Lung (tissue), 12 donors: ENCODE data around the gene ZFAND6. TPM values are rescaled to one million over a fixed set of nuclear protein-coding genes. Genes with fewer than 3 reads are reported as not detected.
"Not testable (repeated sequence)": the region's sequence is repeated elsewhere in the genome, so short reads cannot be mapped to it uniquely, and the experiment has no call there.

ENCODE experiments used
- ATAC-seq: fragments of 200-7000 bp; cut with Tn5 transposase; one replicate; pipeline ENCODE4 v1.9.1; 2020; ENCODE audit warnings: moderate number of reproducible peaks; ENCODE audit not compliant: insufficient read depth, low FRiP score
- DNase-seq, 3 donors: peaks; one replicate each; pipeline ENCODE4 v3.0.0-alpha.2; 2013 to 2017
- H3K27ac ChIP-seq, 2 donors: one replicate each; pipeline ENCODE4 v1.5.1; 2013; ENCODE audit warnings: mild to moderate bottlenecking in 2 of 2, moderate library complexity in 2 of 2, control low read depth in 1 of 2, inconsistent platforms in 1 of 2, low read depth in 1 of 2, low read length in 1 of 2
- H3K27me3 ChIP-seq, 3 donors: one replicate each; pipeline ENCODE4 v1.5.1; 2013; ENCODE audit warnings: low read length in 2 of 3; ENCODE audit not compliant: control insufficient read depth in 3 of 3, insufficient read depth in 3 of 3
- H3K36me3 ChIP-seq, 4 donors: one replicate each; pipeline ENCODE4 v1.5.1; 2013; ENCODE audit warnings: low read length in 4 of 4, mild to moderate bottlenecking in 1 of 4, moderate library complexity in 1 of 4; ENCODE audit not compliant: control insufficient read depth in 4 of 4, insufficient read depth in 4 of 4
- H3K4me1 ChIP-seq, 5 donors: one replicate each; pipeline ENCODE4 v1.5.1; 2013; ENCODE audit warnings: low read length in 5 of 5, mild to moderate bottlenecking in 2 of 5, moderate library complexity in 1 of 5; ENCODE audit not compliant: control insufficient read depth in 5 of 5, insufficient read depth in 5 of 5
- H3K4me3 ChIP-seq: one replicate; pipeline ENCODE4 v1.5.1; 2013; ENCODE audit warnings: mild to moderate bottlenecking, control low read depth, moderate library complexity
- H3K9ac ChIP-seq, 2 donors: one replicate each; pipeline ENCODE4 v1.5.1; 2013; ENCODE audit warnings: low read length in 2 of 2, control low read depth in 1 of 2; ENCODE audit not compliant: insufficient read depth in 1 of 2
- H3K9me3 ChIP-seq, 4 donors: one replicate each; pipeline ENCODE4 v1.5.1; 2013; ENCODE audit warnings: low read length in 3 of 4, mild to moderate bottlenecking in 1 of 4, moderate library complexity in 1 of 4; ENCODE audit not compliant: control insufficient read depth in 4 of 4, insufficient read depth in 3 of 4
- WGBS, 2 donors: extraction: QIAGEN DNeasy Blood & Tissue Kit; methylation state at CpG; one replicate each; pipeline ENCODE4 v1.1.7; 2013; 5-methylcytosine and 5-hydroxymethylcytosine counted together
- polyA plus RNA-seq, 2 donors: library from polyadenylated mRNA; stranded (reverse); fragments of 200-250 nt; gene quantifications; one replicate each; pipeline ENCODE4 v1.2.1, GENCODE V29; 2013
- total RNA-seq, 2 donors: library from RNA; depleted of rRNA in 1 of 2; stranded (reverse); fragments of >200 nt in 1 of 2; gene quantifications; one replicate each; pipeline ENCODE4 v1.2.1, GENCODE V29; 2014 to 2021
- TF ChIP-seq, protein P1 (sequence below): IDR thresholded peaks from 2 replicates; pipeline ENCODE4 v1.5.1; 2012; ENCODE audit warnings: mild to moderate bottlenecking; ENCODE audit errors: control extremely low read depth, extremely low read depth
- donor health status: control.
- donor health status: control.
- donor health status: Bipolar disorder and iron deficiency.
- donor health status: healthy.
- donor health status: DM: yes; HTN: yes; CAD: no.

Gene ZFAND6
- total and polyA plus RNA-seq, 4 donors = 49.6 to 160 (median 81.4) TPM

DNA sequence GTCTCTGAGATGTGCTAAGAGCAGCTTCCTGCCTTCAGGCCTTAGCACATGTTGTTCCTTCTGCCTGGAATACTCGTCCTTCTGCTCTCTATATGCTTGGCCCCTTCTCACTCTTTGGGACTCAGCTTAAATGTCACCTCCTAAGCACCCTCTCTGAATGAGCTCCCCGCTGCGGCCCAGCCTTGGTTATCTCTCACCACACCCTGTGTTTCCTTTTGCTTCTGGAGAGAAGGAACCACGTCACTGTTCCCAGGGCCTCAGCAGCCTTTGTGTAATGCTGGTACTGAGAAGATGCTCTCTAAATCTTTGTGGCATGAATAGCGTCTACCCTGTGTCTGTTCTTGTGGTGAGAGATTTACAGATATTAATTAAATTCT is 95.5 kb downstream of the ZFAND6 start:
- Histone ChIP-seq H3K9me3 (no peaks in the 10 kb centered on the region), H3K4me1 (peaks cover 0 to 25% (median 14%) of the 10 kb centered on the region in 5 donors), H3K27me3 (no peaks in the 10 kb centered on the region), H3K36me3 (peaks cover 0 to 18% (median 6%) of the 10 kb centered on the region in 4 donors), H3K9ac (no peak overlapping the region), H3K4me3 (no peak overlapping the region), H3K27ac (no peak overlapping the region)
- ATAC-seq (no peak), DNase-seq (no peak)
- TF ChIP-seq, protein P1, sequence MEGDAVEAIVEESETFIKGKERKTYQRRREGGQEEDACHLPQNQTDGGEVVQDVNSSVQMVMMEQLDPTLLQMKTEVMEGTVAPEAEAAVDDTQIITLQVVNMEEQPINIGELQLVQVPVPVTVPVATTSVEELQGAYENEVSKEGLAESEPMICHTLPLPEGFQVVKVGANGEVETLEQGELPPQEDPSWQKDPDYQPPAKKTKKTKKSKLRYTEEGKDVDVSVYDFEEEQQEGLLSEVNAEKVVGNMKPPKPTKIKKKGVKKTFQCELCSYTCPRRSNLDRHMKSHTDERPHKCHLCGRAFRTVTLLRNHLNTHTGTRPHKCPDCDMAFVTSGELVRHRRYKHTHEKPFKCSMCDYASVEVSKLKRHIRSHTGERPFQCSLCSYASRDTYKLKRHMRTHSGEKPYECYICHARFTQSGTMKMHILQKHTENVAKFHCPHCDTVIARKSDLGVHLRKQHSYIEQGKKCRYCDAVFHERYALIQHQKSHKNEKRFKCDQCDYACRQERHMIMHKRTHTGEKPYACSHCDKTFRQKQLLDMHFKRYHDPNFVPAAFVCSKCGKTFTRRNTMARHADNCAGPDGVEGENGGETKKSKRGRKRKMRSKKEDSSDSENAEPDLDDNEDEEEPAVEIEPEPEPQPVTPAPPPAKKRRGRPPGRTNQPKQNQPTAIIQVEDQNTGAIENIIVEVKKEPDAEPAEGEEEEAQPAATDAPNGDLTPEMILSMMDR = no peak
- WGBS, 2 donors = 69 to 74% methylated on average over 5 of the region's 5 CpGs

DNA sequence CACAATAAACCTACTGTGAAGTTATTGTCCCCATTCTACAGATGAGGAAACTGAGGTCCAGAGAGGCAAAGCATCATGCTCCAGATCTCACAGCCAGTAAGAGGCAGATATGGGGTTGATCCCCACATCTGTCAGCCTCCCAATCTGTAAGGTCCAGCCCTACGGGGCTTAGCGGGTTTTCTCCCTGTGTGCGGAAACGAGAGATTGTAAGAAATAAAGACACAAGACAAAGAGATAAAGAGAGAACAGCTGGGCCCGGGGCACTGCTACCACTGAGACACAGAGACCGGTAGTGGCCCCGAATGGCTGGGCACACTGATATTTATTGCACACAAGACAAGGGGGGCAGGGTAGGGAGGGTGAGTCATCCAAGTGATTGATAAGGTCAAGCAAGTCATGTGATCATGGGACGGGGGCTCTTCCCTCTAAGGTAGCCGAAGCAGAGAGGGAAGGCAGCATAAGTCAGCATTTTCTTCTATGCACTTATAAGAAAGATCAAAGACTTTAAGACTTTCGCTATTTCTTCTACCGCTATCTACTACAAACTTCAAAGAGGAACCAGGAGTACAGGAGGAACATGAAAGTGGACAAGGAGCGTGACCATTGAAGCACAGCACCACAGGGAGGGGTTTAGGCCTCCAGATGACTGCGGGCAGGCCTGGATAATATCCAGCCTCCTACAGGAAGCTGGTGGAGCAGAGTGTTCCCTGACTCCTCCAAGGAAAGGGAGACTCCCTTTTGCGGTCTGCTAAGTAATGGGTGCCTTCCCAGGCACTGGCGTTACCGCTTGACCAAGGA is 96.1 kb downstream of the ZFAND6 start:
- H3K27ac ChIP-seq, H3K27me3 ChIP-seq, ATAC-seq, H3K9me3 ChIP-seq, H3K9ac ChIP-seq, H3K4me3 ChIP-seq: not testable (repeated sequence)
- peak in 1 of 3 donors; percentile 40 for DNase-seq
- Histone ChIP-seq H3K4me1 (peaks cover 0 to 31% (median 20%) of the 10 kb centered on the region in 5 donors), H3K36me3 (peaks cover 0 to 18% (median 7%) of the 10 kb centered on the region in 4 donors)
- 56 to 64% methylated on average over 16 of the region's 16 CpGs for WGBS, 2 donors

DNA sequence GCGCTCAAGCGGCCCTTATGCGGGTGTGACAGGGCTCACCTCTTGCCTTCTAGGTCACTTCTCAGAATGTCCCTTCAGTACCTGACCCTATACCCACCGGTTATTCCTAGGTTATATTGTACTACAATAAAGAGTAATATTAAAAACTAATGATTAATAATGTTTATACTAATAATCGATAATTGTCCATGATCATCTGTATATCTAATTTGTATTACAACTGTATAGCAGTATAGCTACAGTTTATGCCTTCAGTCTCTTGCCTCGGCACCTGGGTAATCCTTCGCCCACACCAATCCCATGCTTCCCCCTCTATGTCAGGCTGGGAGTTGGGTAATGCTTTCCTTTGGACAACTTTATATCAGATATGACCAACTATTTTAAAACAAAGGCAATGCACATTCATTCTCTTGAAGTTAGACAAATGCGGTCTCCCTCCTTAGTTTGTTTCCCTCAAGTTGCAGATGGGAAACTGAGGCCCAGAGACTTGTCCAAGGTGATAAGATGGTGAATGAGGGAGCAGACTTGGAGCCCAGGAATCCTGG is 96.8 kb downstream of the ZFAND6 start:
- Histone ChIP-seq H3K27ac (no peak overlapping the region), H3K4me3 (no peak overlapping the region), H3K9me3 (no peaks in the 10 kb centered on the region), H3K27me3 (no peaks in the 10 kb centered on the region), H3K36me3 (peaks cover 0 to 22% (median 7%) of the 10 kb centered on the region in 4 donors), H3K4me1 (peaks cover 0 to 38% (median 27%) of the 10 kb centered on the region in 5 donors), H3K9ac (no peak overlapping the region)
- no peak for ATAC-seq
- TF ChIP-seq, protein P1 = no peak
- 78 to 93% methylated on average over 8 of the region's 8 CpGs for WGBS, 2 donors
- DNase-seq = no peak

DNA sequence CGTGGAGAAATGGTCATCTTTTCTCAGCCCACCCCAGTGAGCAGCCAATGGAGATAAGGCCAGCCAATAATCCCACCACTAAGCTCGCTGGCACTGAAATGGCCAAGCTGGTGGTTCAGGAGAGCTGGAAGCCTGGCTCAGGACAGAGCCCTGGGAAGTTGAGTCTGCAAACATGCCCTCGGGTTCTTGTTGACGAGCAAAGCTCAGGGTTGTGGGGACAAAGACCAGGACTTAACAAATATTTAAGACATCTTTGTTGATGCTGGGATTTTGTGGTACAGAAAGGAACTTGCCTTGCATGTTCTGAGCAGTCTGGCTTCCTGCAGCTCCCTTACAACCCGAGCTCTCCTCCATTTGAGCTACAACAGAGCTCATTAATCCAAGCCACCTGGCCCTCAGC is 97.7 kb downstream of the ZFAND6 start:
- Histone ChIP-seq H3K9me3 (no peaks in the 10 kb centered on the region), H3K4me1 (peaks cover 0 to 43% (median 34%) of the 10 kb centered on the region in 5 donors), H3K36me3 (peaks cover 0 to 22% (median 7%) of the 10 kb centered on the region in 4 donors), H3K4me3 (no peak overlapping the region), H3K9ac (no peak overlapping the region), H3K27me3 (no peaks in the 10 kb centered on the region), H3K27ac (no peak overlapping the region)
- DNase-seq (no peak), ATAC-seq (no peak)
- TF ChIP-seq, protein P1 = no peak
- WGBS, 2 donors = 88 to 94% methylated on average over 5 of the region's 5 CpGs
